GM18873 (cell line): ENCODE data around the gene HES3.
"Not testable (repeated sequence)": the region's sequence is repeated elsewhere in the genome, so short reads cannot be mapped to it uniquely, and the experiment has no call there.

ENCODE experiments used
- ATAC-seq: cut with Tn5 transposase; IDR thresholded peaks from one replicate; pipeline ENCODE4 v1.9.1; 2021; ENCODE audit warnings: mild to moderate bottlenecking, moderate library complexity, moderate number of reproducible peaks; ENCODE audit not compliant: unreplicated experiment, low FRiP score

HES3 gene

GRCh38 chr1:6218375-6219164 is 25.4 kb upstream of the HES3 start:
- ATAC-seq: no peak

- not testable (repeated sequence) for ATAC-seq
Observed at GRCh38 chr1:6219641-6220040, 24.3 kb upstream of the HES3 start.

GRCh38 chr1:6220236-6220635 is 23.7 kb upstream of the HES3 start:
- no peak for ATAC-seq

- no peak for ATAC-seq
Observed at GRCh38 chr1:6221210-6221784, 22.7 kb upstream of the HES3 start.

- ATAC-seq: no peak
Observed at GRCh38 chr1:6222636-6223035, 21.3 kb upstream of the HES3 start.

- no peak for ATAC-seq
Observed at GRCh38 chr1:6223617-6224016, 20.4 kb upstream of the HES3 start.

GRCh38 chr1:6224718-6225117 is 19.3 kb upstream of the HES3 start:
- no peak for ATAC-seq

- no peak for ATAC-seq
Observed at GRCh38 chr1:6225651-6226050, 18.3 kb upstream of the HES3 start.

- ATAC-seq: no peak
Observed at GRCh38 chr1:6233376-6233775, 10.6 kb upstream of the HES3 start.

- no peak for ATAC-seq
Observed at GRCh38 chr1:6234502-6235295, 9.3 kb upstream of the HES3 start.

- peak; percentile 8 for ATAC-seq
Observed at GRCh38 chr1:6235296-6235677, 8.7 kb upstream of the HES3 start.

GRCh38 chr1:6237093-6237492 is 6.9 kb upstream of the HES3 start:
- ATAC-seq: no peak

GRCh38 chr1:6239213-6239752 is 4.7 kb upstream of the HES3 start:
- ATAC-seq: no peak

GRCh38 chr1:6239950-6240768 is 3.8 kb upstream of the HES3 start:
- no peak for ATAC-seq

GRCh38 chr1:6241107-6241886 is 2.7 kb upstream of the HES3 start:
- ATAC-seq: no peak

- no peak for ATAC-seq
Observed at GRCh38 chr1:6241887-6242740, 1.9 kb upstream of the HES3 start.

GRCh38 chr1:6243053-6243834 is 735 bp upstream of the HES3 start:
- ATAC-seq: no peak
